Heart left ventricle (tissue), 13 donors: ENCODE measurements around the gene LCMT1.

Experiments used
- POLR2A ChIP-seq, 2 donors: fragments of 450-650 bp; IDR thresholded peaks; one replicate each; pipeline ENCODE4 v1.6.1; 2017; ENCODE audit warnings: antibody characterized with exemption in 2 of 2, mild to moderate bottlenecking in 2 of 2, moderate library complexity in 2 of 2
- TF ChIP-seq, protein P1 (sequence below), 12 donors: fragments of 200-600 bp; sonication (generic) in 4 of 12; IDR thresholded peaks; one replicate each; pipeline versions ENCODE4 v1.5.0 to v1.8.0; 2018 to 2022; ENCODE audit warnings: antibody characterized with exemption in 12 of 12, mild to moderate bottlenecking in 5 of 12
- donor health status: ischemic (EF 13 %, LVEDD 7.1; RV severe dilation, severe dysfunction).
- donor health status: DM: no; HTN: yes; CAD: no.
- donor health status: DM: no; HTN: no; CAD: no.
- donor health status: ischemic (EF 25% LVEDD 6.9; RV normal size, moderate dysfunction).
- donor health status: ischemic (EF 25% LVEDD 5.7; RV mildly dilated, moderate dysfunction).
- donor health status: ischemic (EF 35%, LVEDD 5.7; RV mildly dilated, moderate dysfunction).
- donor health status: nonischemic (EF 11% LVEDD 7.7; RV severe dilation, severe dysfunction).
- donor health status: DM: yes; HTN: yes; CAD: no.
- donor health status: PGD.
- donor health status: ischemic (EF 29% LVEDD 5.4; RV normal size, mild dysfunction).
- donor health status: nonischemic (EF 23%, LVEDD 6.1; RV moderate dilation, normal function).

DNA sequence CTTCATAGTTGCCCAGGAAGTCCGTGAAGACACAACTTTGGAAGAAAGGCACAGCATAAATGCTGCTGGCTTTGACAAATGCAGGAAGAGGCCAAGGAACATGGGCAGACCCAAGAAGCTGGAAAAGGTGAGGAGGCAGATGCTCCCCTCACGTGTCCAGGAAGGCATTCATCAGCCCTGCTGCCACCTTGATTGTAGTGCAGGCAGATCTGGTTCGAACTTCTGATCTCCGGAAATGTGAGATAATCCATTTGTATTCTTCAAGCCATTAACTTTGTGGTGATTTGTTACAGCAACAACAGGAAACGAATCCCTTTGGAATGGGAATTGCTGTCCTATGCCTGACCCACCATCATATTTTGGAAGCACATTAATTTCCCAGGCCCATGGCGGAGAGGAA is 28.5 kb upstream of the LCMT1 start:
- TF ChIP-seq, protein P1, sequence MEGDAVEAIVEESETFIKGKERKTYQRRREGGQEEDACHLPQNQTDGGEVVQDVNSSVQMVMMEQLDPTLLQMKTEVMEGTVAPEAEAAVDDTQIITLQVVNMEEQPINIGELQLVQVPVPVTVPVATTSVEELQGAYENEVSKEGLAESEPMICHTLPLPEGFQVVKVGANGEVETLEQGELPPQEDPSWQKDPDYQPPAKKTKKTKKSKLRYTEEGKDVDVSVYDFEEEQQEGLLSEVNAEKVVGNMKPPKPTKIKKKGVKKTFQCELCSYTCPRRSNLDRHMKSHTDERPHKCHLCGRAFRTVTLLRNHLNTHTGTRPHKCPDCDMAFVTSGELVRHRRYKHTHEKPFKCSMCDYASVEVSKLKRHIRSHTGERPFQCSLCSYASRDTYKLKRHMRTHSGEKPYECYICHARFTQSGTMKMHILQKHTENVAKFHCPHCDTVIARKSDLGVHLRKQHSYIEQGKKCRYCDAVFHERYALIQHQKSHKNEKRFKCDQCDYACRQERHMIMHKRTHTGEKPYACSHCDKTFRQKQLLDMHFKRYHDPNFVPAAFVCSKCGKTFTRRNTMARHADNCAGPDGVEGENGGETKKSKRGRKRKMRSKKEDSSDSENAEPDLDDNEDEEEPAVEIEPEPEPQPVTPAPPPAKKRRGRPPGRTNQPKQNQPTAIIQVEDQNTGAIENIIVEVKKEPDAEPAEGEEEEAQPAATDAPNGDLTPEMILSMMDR (IDR thresholded peaks at IDR 0.05) = no peak
- no peak for TF ChIP-seq POLR2A (IDR thresholded peaks at IDR 0.05)
